COR-L47 (cell line): ENCODE results near the gene AIRE.

ENCODE experiments used
- DNase-seq: peaks from one replicate; lab custom pipeline; 2025; lab: John Stamatoyannopoulos, UW

The AIRE gene

DNA sequence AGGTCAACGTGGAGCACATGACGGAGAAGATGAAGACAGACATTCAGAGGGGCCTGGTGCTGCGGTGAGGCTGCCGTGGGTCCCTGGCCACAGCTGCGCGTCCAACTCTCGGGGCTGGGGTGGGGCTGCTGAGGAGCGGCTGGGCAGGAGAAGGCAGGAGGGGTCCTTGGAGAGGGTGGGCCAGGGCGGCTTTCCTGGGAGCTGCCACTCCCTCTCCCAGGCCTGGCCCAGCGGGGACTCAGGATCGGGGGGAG, 39.1 kb downstream of the AIRE start:
- DNase-seq = no peak

DNA sequence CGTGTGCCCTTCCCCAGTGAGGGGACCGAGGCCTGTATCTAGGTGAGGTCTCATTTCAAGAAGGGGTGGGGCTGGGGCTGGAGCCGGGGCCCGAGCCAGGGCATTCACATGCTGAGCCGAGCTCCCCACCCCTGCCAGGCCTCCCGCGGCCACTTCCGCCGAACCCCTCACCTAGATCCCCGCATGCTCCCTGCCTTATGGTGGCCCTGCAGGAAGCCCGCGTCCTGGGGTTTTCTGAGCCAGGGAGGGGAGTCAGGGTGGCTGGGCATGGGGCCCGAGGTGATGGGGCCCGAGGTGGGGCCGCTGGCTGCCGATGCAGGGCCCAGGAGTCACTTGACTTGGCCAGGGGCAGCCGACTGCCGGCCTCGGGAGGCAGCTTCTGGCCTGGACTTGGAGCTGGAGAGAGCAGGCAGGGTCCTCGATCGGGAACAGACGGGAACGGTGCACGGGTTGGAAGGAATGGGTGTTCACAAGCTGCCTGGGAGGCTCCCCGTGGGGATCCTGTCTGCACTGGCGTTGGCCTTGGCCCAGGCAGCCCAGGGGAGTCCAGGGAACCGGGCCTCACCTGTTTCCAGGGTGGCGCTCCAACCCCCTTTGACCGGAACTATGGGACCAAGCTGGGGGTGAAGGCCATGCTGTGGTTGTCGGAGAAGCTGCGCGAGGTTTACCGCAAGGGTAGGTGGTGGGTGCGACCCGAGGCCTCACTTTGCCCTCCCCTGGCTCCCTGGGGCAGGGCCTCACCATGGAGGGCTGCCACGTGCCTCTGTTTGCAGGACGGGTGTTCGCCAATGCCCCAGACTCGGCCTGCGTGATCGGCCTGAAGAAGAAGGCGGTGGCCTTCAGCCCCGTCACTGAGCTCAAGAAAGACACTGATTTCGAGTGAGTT, 40.0 kb downstream of the AIRE start:
- no peak for DNase-seq

DNA sequence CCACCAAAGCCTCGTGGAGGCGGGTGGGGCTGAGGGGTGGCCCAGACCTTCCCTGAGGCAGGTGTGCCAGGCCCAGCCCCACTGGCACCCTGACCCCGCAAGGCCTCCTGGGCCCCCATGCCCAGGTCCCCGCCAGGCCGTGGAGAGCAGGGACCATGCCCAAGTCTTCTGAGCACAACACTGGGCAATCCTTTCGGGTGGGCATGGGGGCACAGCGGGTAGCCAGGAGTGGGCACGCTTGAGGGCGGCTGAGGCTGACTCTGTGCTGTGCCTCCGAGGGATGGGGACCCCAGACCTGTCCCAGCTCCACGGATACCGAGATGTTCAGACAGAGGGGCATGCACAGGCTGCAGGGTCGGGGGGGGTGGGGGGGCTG, 40.6 kb downstream of the AIRE start:
- no peak for DNase-seq

DNA sequence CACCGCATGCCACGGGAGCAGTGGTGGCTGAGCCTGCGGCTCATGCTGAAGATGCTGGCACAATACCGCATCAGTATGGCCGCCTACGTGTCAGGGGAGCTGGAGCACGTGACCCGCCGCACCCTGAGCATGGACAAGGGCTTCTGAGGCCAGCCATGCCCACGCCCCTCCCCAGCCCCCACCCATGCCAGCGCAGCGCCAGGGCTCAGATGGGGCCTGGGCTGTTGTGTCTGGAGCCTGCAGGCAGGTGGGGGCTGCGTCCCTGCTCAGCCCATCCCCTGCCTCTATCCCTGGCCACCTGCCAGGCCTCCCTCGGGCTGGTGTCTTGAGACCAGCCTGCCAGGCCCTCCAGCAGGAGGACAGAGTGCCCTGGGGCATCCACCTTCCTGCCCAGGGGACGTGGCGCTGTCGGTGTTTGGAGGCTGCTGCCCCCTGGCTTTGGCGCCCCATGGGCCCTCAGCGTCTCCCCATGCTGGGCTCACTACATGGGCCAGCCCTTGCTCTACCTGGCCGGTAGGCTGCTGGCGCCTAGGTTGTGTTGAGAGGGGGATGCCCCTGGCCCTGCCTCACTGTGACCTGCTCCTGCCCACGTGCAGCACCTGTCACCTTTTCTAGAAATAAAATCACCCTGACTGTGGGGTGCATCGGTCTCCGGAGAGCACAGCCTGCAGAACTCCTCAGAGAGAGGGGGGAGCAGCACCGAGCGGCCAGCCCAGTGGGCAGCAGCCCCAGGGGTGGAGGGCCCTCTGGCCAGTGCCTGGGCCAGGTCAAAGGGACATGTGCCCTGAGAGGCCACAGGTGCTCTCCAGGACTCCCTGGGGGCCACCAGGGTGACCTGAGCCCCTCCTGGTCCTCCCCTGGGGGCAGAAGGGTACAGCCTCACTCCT, 41.3 kb downstream of the AIRE start:
- DNase-seq = no peak

DNA sequence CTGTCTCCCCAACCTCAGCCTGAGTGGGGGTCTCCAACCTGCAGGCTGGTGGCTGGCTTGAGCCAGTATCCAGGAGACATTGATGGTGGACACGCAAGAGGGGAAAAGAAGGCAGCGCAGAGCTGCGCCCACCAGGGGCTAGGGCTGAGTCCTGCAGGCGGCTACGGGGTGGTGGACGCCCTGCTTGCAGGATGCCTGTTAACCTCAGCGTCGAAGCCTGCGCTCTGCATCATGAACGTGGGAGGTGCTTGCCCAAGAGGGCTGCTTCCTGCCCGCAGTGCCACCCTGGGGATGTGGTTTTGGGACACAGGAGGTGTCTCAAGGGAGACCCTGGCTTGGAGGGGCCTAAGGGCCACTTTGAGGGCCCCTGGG, 41.9 kb downstream of the AIRE start:
- no peak for DNase-seq

DNA sequence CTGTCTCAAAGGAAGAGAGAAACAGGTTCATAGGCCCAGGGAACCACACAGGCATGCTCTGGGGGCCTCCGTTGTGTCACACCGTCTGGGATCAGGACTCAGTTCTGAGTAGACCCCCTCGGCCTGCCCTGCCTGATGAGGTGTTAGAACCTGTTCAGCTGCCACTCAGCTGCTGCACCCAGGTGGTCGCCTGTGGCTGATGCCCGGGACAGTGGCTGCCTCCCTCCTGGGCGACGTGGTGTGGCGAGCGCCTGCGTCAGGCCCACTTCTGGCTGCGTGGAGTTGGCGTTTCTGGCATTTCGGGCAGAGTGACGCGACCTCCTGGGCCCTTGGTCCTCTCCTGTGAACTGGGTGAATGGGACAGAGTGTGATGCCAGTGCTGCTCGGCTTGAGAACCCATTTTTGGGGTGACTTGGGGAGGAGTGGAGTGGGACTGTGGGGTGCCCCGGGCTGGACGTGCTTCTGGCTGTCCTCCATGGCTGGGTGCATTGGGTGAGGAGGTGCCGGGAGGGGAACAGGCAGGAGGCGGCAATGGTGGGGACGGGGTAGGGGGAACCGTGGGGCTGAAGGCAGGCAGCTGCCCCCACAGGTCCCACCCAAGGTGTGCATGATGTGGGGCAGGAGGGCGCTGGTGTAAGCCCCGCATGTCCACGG, 42.7 kb downstream of the AIRE start:
- no peak for DNase-seq

DNA sequence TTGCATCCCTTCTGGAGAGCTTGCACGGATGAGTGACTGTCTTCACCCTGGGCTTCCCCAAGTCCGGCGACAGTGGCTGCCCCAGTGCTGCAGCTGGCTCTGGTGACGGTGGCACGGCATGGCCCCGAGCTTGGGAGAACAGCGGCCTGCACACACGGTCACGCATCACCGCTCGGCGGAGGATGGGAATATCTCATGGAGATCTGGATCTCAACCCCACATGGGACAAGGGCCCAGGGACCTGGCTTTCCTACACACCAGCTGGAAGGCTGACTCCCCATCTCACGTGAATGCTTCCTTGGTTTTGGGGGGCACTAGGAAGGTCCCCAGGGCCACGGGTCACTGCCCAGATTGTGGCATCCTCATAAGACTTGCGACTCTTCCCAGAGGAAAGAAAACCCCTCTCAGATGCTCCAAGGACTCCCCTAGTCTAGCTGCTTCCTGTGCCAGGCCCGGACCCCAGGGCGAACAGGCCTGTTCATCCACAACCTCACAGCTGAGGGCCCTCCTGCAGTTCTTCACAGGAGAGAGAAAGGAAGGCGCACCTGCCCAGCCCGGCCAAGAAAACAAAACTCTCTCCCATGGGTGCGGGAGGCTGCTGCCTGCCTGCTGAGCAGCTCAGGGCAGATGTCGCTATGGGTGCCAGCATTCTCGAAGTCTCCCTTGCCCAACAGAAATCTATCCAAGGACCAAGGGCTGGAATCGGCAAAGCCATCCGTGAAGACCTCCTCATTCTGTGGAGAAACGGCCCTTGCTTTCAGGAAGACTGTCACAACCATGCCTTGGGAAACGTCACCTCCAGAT, 43.6 kb downstream of the AIRE start:
- no peak for DNase-seq

DNA sequence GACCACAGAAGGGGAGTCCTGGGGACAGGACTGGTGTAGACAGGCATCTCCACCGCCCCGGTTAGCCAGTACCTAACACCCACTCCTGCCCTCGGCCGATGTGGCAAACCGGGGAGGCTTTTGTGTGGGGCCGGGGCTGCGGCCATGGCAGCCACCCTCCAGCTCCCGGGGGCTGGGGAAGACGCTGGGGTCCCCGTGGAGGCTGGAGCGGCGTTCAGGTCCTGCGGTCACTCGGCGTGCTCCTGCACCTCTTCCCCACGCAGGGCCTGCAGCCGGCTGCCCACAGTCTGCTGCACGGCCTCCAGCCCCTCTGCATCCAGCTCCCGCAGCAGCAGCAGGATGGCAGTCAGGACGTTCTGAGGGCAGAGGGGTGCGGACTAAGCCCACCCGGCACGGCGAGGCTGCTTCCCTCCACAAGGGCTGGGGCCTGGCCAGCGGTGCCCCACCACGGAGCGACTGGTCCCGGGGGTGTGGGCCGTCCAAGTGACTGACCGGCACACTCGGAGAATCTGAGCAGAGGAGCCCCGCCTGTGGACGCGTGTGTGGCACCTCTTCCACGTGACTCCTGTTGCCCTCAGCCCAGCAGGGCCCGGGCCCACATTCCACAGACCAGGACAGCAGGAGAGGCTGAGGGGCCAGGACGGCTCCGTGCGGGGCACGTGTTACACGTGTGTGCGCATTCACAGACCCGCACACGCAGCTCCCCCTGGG, 44.5 kb downstream of the AIRE start:
- no peak for DNase-seq

DNA sequence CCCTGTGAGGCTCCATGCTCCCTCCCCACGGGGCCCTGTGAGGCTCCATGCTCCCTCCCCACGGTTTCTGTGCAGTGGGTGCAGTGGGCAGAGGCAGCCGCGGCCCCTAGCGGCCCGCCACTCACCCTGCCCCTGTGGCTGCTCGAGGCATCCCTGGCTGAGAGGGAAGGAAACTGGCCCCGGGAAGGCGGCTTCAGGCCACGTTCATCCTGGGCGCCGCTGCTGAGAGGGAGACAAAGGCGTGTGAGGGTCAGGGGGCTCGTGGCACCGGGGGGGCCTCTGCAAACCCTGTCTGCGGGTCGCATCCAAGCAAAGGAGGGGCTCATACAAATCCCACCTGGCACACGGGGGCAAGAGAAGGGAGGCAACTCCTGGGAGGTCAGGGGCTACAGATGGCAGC, 45.0 kb downstream of the AIRE start:
- DNase-seq = no peak

DNA sequence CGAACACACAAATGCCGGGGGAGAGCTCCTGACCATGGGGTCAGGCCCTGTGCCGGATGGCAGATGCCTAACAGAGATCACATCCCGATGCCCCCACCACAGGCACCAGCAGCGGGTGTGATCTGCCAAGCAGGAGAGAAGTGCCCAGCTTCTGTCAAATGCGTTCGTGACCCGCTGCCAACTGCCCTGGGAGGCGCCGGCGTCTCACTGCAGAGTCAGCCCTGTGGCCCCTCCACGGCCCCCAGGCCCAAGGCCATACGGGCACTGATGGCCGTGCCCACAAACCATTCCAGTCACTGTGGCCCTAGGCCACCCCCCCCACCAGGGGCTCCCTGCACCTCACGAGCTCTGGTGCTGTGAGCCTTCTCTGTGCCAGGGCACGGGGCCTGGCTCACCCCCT, 45.5 kb downstream of the AIRE start:
- DNase-seq = no peak

DNA sequence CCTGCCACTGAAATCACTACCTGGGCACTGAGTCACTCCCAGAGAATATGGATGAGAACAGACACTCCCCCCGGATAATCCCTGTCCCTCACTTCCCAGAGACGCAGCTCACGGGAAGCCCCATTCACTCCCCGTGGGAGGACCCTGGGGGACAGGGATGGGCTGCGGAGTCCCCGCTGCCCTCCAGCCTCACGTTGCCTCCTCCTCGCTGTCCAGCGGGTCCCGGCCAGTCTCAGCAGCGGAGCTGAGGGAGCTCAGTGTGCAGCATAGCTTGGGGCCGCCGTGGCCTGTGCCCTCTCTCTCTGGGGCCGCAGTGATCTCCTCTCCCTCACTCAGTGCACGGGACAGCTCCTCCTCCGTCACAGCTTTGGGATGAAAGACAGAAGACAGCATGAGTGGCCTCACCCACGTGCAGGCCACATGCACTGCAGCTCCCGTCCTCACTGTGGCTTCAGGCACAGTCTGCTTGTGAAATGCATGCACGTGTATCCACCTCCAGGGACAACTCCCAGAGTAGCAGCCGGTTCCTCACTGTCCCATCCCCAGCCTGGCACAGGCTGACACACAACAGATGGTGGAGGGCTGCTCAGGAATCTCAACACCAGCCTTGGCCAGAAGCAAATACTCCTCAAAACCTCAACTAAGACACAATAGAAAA, 46.1 kb downstream of the AIRE start:
- no peak for DNase-seq

DNA sequence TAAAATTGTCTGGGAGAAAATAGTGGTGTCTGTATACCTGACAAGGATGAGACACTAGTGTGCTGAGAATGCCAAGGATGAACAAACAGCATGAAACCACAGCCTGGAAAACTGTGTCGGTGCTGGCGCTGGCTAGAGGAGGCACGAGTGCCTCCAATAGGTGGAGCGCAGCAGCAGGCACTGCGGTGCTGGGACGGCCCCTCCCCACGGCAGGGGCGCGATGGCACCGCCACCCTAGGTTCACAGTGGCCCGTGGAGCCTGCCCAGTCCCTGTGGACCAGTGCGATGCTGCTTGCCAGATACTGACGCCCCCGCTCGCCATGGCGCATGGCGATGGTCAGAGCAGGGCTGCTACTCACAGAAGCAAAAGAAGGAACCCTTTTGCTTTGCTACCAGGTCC, 46.7 kb downstream of the AIRE start:
- no peak for DNase-seq

DNA sequence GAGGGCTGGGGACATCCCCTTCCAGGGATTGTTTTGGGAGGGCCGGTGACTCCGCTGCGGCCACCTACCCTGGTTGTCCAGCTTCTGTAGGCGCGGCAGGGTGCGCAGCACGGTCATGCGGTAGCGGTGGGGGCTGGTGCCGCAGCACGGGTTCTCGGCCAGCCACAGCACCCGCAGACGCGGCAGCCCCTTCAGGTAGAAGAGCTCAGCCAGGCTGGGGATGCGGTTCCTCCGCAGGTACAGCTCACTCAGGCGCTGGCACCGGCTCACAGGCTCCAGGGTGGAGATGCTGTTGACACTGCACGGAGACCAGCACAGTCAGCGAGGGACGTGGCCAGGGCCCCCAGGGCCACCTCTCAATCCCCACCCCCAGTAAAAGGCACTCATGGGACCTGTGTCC, 47.3 kb downstream of the AIRE start:
- DNase-seq = no peak

DNA sequence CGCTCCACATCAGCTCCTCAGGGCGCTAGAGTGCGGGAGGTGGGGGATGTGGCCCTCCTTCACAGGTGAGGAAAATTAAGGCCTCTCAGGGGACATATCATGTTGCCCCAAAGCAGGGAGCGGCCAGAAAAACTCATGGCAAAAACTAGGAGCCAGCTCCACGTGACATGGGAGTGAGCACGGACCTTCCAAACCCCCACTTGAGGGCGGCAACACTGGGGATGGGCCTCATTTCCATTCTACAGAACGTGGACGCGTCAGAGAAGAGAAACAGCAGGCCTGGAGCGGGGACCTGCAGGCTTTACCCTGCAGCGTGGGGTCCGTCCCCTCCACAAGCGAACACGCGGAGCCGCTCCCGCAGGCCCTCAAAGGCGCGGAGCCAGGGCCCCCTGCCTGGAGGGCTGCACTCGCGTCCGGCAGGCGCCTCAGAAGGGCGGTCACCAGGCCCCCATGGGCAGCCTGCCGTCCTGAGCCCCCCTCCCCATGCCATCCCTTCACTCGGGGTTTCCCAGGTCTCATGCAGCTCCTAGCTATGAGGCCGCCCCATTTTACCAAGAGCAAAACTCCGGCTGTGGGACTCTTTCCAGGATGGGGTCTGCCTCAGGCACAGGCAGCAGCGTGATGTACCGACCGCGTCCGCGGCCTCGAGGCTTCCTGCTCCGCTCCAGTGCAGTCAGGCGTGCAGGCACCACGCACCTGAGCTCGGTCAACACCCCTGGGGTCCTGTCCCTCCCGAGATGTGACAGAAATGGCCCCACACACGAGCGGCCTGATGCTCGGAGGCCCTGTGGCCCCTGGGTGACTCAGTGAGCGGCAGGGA, 48.0 kb downstream of the AIRE start:
- DNase-seq = no peak

DNA sequence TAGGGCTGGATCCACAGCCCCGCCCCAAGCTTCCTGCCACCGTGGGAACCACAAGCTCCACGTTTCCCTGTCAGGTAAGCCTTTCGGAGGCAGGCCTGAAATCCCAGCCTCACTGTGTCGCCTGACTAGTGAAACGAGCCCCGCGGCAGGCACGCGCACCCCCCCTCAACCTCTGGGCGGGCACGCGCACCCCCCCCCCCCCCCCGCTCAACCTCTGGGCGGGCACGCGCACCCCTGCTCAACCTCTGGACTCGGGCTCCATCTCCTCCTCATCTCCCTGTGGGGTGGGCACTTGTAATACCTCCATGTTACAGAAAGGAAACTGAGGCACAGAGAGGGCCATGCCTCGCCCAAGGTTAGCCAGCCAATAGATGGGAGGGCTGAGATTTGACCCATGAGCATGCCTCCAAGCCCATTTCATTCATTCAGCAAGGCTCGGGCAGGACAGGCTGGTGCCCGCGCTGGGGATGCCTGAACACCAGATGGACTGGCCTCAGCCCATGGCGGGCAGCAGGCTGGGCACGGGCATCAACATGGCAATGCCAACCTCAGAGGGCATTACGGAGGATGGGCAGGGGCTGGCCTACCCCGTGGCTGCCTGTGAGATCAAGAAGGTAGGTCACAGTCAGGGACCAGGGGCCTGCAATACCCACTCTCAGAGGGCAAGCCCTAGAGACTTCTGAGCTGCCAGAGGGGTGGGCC, 48.8 kb downstream of the AIRE start:
- no peak for DNase-seq

DNA sequence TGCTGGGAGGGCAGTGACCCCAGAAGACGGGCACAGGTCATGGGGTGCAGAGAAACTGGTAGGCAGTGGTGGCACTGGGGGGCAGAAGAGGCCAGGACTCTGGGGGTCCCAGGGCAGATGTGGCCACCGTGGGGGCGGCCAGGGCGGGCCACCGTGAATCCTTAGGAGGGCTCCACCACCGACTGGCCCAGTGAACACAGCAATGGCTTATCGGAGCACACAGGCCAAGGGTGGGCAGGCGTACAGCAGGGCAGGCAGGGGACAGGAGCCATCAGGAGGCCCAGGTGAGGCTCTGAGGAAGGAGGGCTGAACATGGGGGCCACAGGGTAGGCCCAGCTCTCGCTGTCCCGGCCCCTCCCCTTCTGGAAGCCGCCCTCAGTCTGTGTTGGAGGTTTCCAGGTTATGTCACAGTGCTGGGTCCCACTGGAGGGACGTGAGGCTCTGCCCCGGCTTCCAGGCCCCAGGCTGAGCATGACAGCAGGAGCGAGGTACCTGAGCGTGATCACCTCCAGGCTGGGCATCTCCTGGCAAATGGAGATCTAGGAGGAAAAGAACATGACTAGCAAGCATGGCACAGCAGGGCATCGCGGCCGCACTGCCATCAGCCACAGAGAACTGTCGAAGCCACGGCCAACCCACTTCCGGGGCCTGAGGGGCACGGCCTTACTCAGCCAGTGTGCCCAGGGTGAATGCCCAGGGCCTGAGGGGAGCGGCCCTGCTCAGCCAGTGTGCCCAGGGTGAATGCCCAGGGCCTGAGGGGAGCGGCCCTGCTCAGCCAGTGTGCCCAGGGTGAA, 49.8 kb downstream of the AIRE start:
- no peak for DNase-seq

DNA sequence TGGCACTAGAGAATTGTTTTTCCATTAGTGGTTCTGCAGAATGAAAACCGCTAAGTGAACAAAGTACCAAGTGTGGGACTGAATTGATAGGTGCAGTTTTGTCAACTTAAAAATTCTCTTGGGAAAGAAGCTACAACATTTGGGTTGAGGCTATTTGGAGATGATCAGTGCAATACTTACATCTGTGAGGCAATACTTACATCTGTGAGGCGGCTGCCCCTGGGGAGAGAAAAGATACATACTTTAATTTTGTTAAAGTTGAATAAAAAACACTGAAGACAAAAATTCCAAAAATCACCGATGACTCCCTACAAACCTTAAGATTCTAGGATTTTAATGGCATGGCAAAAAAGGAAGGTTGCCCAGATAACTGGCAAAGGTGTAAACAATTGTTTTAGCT, 51.8 kb downstream of the AIRE start:
- DNase-seq = no peak
